ENCODE measurements around the gene RBMS1.

GRCh38 chr2:160278879-160279177 lies 214.8 kb downstream of the RBMS1 start:
- TF ChIP-seq CTCF (conservative IDR thresholded peaks at IDR 0.05 in 1 of 2, IDR thresholded peaks at IDR 0.05 in 1 of 2; ENCODE audit: extremely low read depth in 1 of 2, insufficient read depth in 1 of 2, low read depth in 1 of 2, low read length in 2 of 2): peak; percentile 48 to 54
- TF ChIP-seq EZH2 (IDR thresholded peaks at IDR 0.05; ENCODE audit: borderline replicate concordance, low read length): no peak
